22Rv1 (cell line): ENCODE results near the gene MS4A10.

ENCODE experiments used
- CTCF ChIP-seq: fragments of 450-650 bp; IDR thresholded peaks from 2 replicates; pipeline ENCODE4 v1.5.1; 2017; ENCODE audit warnings: mild to moderate bottlenecking
- ZFX ChIP-seq: fragments of 450-650 bp; IDR thresholded peaks from 2 replicates; pipeline ENCODE4 v1.6.1; 2017; ENCODE audit warnings: antibody characterized with exemption, borderline replicate concordance

DNA sequence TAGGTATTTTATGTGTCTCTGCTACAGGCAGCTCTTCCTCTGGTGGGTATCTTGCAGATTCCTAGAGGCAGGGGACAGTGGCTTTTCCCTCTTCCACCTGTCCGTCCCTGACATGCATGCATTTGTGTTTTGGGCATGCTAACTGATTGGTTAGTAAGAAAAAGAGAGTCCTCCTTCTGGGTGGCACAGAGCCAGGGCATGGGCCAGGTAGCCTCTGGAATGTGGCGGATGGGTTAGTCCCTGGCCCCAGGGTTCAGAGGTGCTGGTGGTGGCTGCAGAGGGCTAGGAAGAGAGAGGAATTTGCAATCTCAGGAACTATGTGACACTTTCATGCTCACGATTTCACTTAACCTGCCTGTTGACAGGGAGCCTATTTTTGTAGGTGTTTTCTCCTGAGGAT is 34.2 kb upstream of the MS4A10 start:
- TF ChIP-seq CTCF (no peak), ZFX (no peak)
